ENCODE data around the gene SORT1.

DNA sequence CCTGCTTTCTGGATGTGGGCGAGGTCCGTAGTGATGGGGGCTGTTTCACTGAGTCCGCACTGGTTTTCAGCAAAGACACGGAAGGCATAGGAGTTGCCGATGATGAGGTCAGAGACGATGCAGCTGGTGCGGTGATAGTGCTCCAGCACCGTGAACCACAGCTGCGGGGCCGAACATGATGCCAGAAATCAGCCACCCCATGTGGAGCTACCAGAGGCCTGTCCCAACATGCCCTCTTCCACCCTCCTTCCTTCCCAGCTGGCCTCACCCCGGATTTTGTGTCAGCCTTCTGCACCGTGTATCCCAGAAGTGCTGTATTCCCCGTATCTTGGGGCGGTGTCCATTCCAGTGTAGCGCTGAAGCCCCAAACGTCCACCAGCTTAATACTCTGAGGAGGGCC is 100.9 kb downstream of the SORT1 start:
- TF ChIP-seq, protein P1, sequence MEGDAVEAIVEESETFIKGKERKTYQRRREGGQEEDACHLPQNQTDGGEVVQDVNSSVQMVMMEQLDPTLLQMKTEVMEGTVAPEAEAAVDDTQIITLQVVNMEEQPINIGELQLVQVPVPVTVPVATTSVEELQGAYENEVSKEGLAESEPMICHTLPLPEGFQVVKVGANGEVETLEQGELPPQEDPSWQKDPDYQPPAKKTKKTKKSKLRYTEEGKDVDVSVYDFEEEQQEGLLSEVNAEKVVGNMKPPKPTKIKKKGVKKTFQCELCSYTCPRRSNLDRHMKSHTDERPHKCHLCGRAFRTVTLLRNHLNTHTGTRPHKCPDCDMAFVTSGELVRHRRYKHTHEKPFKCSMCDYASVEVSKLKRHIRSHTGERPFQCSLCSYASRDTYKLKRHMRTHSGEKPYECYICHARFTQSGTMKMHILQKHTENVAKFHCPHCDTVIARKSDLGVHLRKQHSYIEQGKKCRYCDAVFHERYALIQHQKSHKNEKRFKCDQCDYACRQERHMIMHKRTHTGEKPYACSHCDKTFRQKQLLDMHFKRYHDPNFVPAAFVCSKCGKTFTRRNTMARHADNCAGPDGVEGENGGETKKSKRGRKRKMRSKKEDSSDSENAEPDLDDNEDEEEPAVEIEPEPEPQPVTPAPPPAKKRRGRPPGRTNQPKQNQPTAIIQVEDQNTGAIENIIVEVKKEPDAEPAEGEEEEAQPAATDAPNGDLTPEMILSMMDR (conservative IDR thresholded peaks at IDR 0.05 in 1 of 2, IDR thresholded peaks at IDR 0.05 in 1 of 2; ENCODE audit: extremely low read depth in 1 of 2, insufficient read depth in 1 of 2, low read depth in 1 of 2, low read length in 2 of 2), result no peak
- no peak for TF ChIP-seq EZH2 (IDR thresholded peaks at IDR 0.05; ENCODE audit: borderline replicate concordance, low read length)
